H9 (cell line): ENCODE data around the gene GPR35. TPM values are rescaled to one million over a fixed set of nuclear protein-coding genes. Genes with fewer than 3 reads are reported as not detected.

Experiments
- DNase-seq: peaks from one replicate; pipeline ENCODE4 v3.0.0-alpha.2; 2017
- H2AFZ ChIP-seq: one replicate; pipeline ENCODE4 v1.6.1; 2013; ENCODE audit warnings: mild to moderate bottlenecking, low read length, control low read depth, moderate library complexity
- H2AK5ac ChIP-seq: 2 replicates; pipeline ENCODE4 v1.6.1; 2013; ENCODE audit warnings: low read length, control low read depth, mixed read lengths; ENCODE audit not compliant: insufficient read length
- H2BK120ac ChIP-seq: one replicate; pipeline ENCODE4 v1.6.1; 2013; ENCODE audit warnings: low read depth, mild to moderate bottlenecking, low read length, control low read depth, inconsistent platforms; ENCODE audit not compliant: poor library complexity, severe bottlenecking
- H2BK12ac ChIP-seq: 2 replicates; pipeline ENCODE4 v1.6.1; 2013; ENCODE audit warnings: low read length, control low read depth, mixed read lengths, low read depth; ENCODE audit not compliant: insufficient read length
- H2BK15ac ChIP-seq: 2 replicates; pipeline ENCODE4 v1.6.1; 2013; ENCODE audit warnings: low read depth, low read length, control low read depth
- H2BK20ac ChIP-seq: one replicate; pipeline ENCODE4 v1.6.1; 2013; ENCODE audit warnings: low read depth, mild to moderate bottlenecking, low read length, control low read depth, inconsistent platforms; ENCODE audit not compliant: poor library complexity, severe bottlenecking
- H2BK5ac ChIP-seq: 2 replicates; pipeline ENCODE4 v1.6.1; 2013; ENCODE audit warnings: low read length, control low read depth, mixed read lengths; ENCODE audit not compliant: insufficient read length
- H3K14ac ChIP-seq: 2 replicates; pipeline ENCODE4 v1.6.1; 2013; ENCODE audit warnings: low read length, control low read depth; ENCODE audit not compliant: insufficient read depth
- H3K18ac ChIP-seq: 2 replicates; pipeline ENCODE4 v1.6.1; 2013; ENCODE audit warnings: low read depth, mild to moderate bottlenecking, mixed read lengths, low read length, control low read depth; ENCODE audit not compliant: insufficient read length
- H3K23ac ChIP-seq: 2 replicates; pipeline ENCODE4 v1.6.1; 2013; ENCODE audit warnings: low read length, control low read depth, mixed read lengths, low read depth; ENCODE audit not compliant: insufficient read length
- H3K23me2 ChIP-seq: 2 replicates; pipeline ENCODE4 v1.6.1; 2013; ENCODE audit warnings: low read depth, mild to moderate bottlenecking, mixed read lengths, low read length, control low read depth; ENCODE audit not compliant: insufficient read length, poor library complexity, severe bottlenecking
- H3K27ac ChIP-seq: 2 replicates; pipeline ENCODE4 v1.5.1; 2013; ENCODE audit warnings: low read length, control low read depth, mixed read lengths, low read depth; ENCODE audit not compliant: insufficient read length
- H3K27me3 ChIP-seq: 2 replicates; pipeline ENCODE4 v1.6.1; 2013; ENCODE audit warnings: low read length, control low read depth, inconsistent platforms; ENCODE audit not compliant: insufficient read depth
- H3K4ac ChIP-seq: 2 replicates; pipeline ENCODE4 v1.6.1; 2013; ENCODE audit warnings: low read depth, mild to moderate bottlenecking, control low read depth, inconsistent platforms, low read length, moderate library complexity
- H3K4me1 ChIP-seq: 2 replicates; pipeline ENCODE4 v1.6.1; 2013; ENCODE audit warnings: low read length, control low read depth, inconsistent platforms; ENCODE audit not compliant: insufficient read depth
- H3K4me2 ChIP-seq: 2 replicates; pipeline ENCODE4 v1.6.1; 2013; ENCODE audit warnings: low read length, control low read depth, mixed read lengths; ENCODE audit not compliant: insufficient read length, insufficient read depth
- H3K56ac ChIP-seq: 2 replicates; pipeline ENCODE4 v1.6.1; 2013; ENCODE audit warnings: low read depth, mild to moderate bottlenecking, mixed read lengths, low read length, control low read depth; ENCODE audit not compliant: insufficient read length
- H3K79me1 ChIP-seq: 2 replicates; pipeline ENCODE4 v1.6.1; 2013; ENCODE audit warnings: low read depth, mild to moderate bottlenecking, moderate library complexity, low read length, control low read depth, inconsistent platforms; ENCODE audit not compliant: insufficient read depth, poor library complexity, severe bottlenecking
- H3K79me2 ChIP-seq: 2 replicates; pipeline ENCODE4 v1.6.1; 2013; ENCODE audit warnings: low read length, control low read depth, inconsistent platforms; ENCODE audit not compliant: insufficient read depth
- H3K9ac ChIP-seq: 2 replicates; pipeline ENCODE4 v1.6.1; 2013; ENCODE audit warnings: low read length, control low read depth, mixed read lengths; ENCODE audit not compliant: insufficient read length; ENCODE audit errors: extremely low read depth
- H3K9me3 ChIP-seq: one replicate; pipeline ENCODE4 v1.6.1; 2013; ENCODE audit warnings: low read depth, low read length, inconsistent platforms; ENCODE audit not compliant: control insufficient read depth
- H3T11ph ChIP-seq: one replicate; pipeline ENCODE4 v1.6.1; 2013; ENCODE audit warnings: mild to moderate bottlenecking, low read length, control low read depth, inconsistent platforms
- H4K20me1 ChIP-seq: one replicate; pipeline ENCODE4 v1.6.1; 2013; ENCODE audit not compliant: control insufficient read depth, insufficient read length, insufficient read depth
- H4K5ac ChIP-seq: 2 replicates; pipeline ENCODE4 v1.6.1; 2013; ENCODE audit warnings: low read depth, mild to moderate bottlenecking, mixed read lengths, low read length, control low read depth; ENCODE audit not compliant: insufficient read length
- H4K8ac ChIP-seq: replicated peaks from 2 replicates; pipeline ENCODE4 v1.6.1; 2013; ENCODE audit warnings: low read length, control low read depth, mixed read lengths, low read depth; ENCODE audit not compliant: insufficient read length
- H4K91ac ChIP-seq: 2 replicates; pipeline ENCODE4 v1.6.1; 2013; ENCODE audit warnings: low read depth, mild to moderate bottlenecking, moderate library complexity, mixed read lengths, low read length, control low read depth; ENCODE audit not compliant: insufficient read length
- H3K27ac Mint-ChIP-seq, 3 experiments: 2 replicates in 2 of 3; 3 replicates in 1 of 3; pipeline ENCODE4 v1.8.0; 2020 to 2021; ENCODE audit warnings: mixed read lengths in 3 of 3, mild to moderate bottlenecking in 1 of 3, moderate library complexity in 1 of 3
- H3K27me3 Mint-ChIP-seq: 2 replicates; pipeline ENCODE4 v1.8.0; 2021; ENCODE audit warnings: low read depth, mild to moderate bottlenecking, moderate library complexity, mixed read lengths
- H3K36me3 Mint-ChIP-seq, 3 experiments: 2 replicates in 2 of 3; 3 replicates in 1 of 3; pipeline ENCODE4 v1.8.0; 2020 to 2021; ENCODE audit warnings: low read depth in 3 of 3, mixed read lengths in 3 of 3; ENCODE audit not compliant: insufficient read depth in 1 of 3
- H3K4me1 Mint-ChIP-seq, 2 experiments: 2 replicates each; pipeline ENCODE4 v1.8.0; 2020; ENCODE audit warnings: mixed read lengths in 2 of 2
- H3K4me3 Mint-ChIP-seq, 2 experiments: 2 replicates in 1 of 2; 3 replicates in 1 of 2; pipeline ENCODE4 v1.8.0; 2020 to 2021; ENCODE audit warnings: mild to moderate bottlenecking in 2 of 2, mixed read lengths in 2 of 2, moderate library complexity in 1 of 2
- H3K9me3 Mint-ChIP-seq, 2 experiments: 2 replicates in 1 of 2; 3 replicates in 1 of 2; pipeline ENCODE4 v1.8.0; 2020; ENCODE audit warnings: mild to moderate bottlenecking in 2 of 2, mixed read lengths in 2 of 2, moderate library complexity in 1 of 2
- CTCF ChIP-seq: fragments of 200-600 bp; sonication (generic); conservative IDR thresholded peaks from 3 replicates; pipeline ENCODE4 v1.8.0; 2021; ENCODE audit warnings: antibody characterized with exemption, mild to moderate bottlenecking
- WGBS: extraction: QIAGEN DNeasy Blood & Tissue Kit; methylation state at CpG from one replicate; pipeline ENCODE4 v1.1.7; 2013; ENCODE audit warnings: missing lambda C conversion rate, low lambda C conversion rate, mixed read lengths; ENCODE audit not compliant: insufficient read length; ENCODE audit errors: extremely low coverage; 5-methylcytosine and 5-hydroxymethylcytosine counted together
- total RNA-seq: library from RNA; stranded (reverse); gene quantifications from 2 replicates; pipeline ENCODE4 v1.2.1, GENCODE V29; 2021

Gene GPR35
- total RNA-seq, 1 experiment from 2014 or later: 1.4 TPM

- no peaks in the 10 kb centered on the region for H3K4me1 ChIP-seq
- no peak overlapping the region for H4K5ac ChIP-seq
- no peak overlapping the region for H2BK20ac ChIP-seq
- H3K18ac ChIP-seq: no peak overlapping the region
- H3K27ac Mint-ChIP-seq: no peak overlapping the region; a peak in 1 of 7 replicates
- H2BK5ac ChIP-seq: no peak overlapping the region
- no peak overlapping the region; the same call in 1 of the 2 replicates for H3K14ac ChIP-seq
- peaks cover 17% of the 10 kb centered on the region for H3K27me3 Mint-ChIP-seq
- no peak overlapping the region for H3T11ph ChIP-seq
- H3K56ac ChIP-seq: no peak overlapping the region
- no peaks in the 10 kb centered on the region for H3K79me1 ChIP-seq
- no CpG with 5 or more reads among the region's 19 CpGs for WGBS
- no peak overlapping the region for H3K27ac ChIP-seq
- H3K23me2 ChIP-seq: no peaks in the 10 kb centered on the region
- H3K79me2 ChIP-seq: no peaks in the 10 kb centered on the region
- no peak overlapping the region for H3K4me2 ChIP-seq
- H2AFZ ChIP-seq: no peak overlapping the region
- peaks cover 0 to under 1% (median 0%) of the 10 kb centered on the region in 3 experiments; a peak in 2 of 7 replicates for H3K36me3 Mint-ChIP-seq
- H3K23ac ChIP-seq: no peak overlapping the region
- H3K4me1 Mint-ChIP-seq: no peaks in the 10 kb centered on the region; a peak in 1 of 4 replicates
- H4K8ac ChIP-seq: no peak overlapping the region
- no peaks in the 10 kb centered on the region for H3K9me3 ChIP-seq
- no peak overlapping the region for H4K91ac ChIP-seq
- no peak overlapping the region for H3K4me3 Mint-ChIP-seq
- no peak overlapping the region for H3K9ac ChIP-seq
- no peak for TF ChIP-seq CTCF
- no peaks in the 10 kb centered on the region for H3K27me3 ChIP-seq
- H2BK12ac ChIP-seq: no peak overlapping the region
- no peak overlapping the region for H2BK15ac ChIP-seq
- no peaks in the 10 kb centered on the region for H3K9me3 Mint-ChIP-seq
- no peaks in the 10 kb centered on the region for H4K20me1 ChIP-seq
- DNase-seq: no peak
- no peak overlapping the region for H2AK5ac ChIP-seq
- H2BK120ac ChIP-seq: no peak overlapping the region
- no peak overlapping the region for H3K4ac ChIP-seq
Observed at GRCh38 chr2:240604939-240605716, 20.2 kb upstream of the GPR35 start.
